Measurements from ENCODE around the gene UNC13D.
A peak's percentile ranks its signal among the peaks of the same experiment; 100 is the strongest.

The UNC13D gene

GRCh38 chr17:75832652-75833400 lies 11.4 kb downstream of the UNC13D start:
- no peak for DNase-seq

- no peak for DNase-seq
Observed at GRCh38 chr17:75832164-75832651, 12.0 kb downstream of the UNC13D start.

- no peak for DNase-seq
Observed at GRCh38 chr17:75831032-75831571, 13.1 kb downstream of the UNC13D start.

- no peak for DNase-seq
Observed at GRCh38 chr17:75830164-75831031, 13.8 kb downstream of the UNC13D start.

GRCh38 chr17:75829747-75830146 lies 14.5 kb downstream of the UNC13D start:
- DNase-seq: no peak

- no peak for DNase-seq
Observed at GRCh38 chr17:75828741-75829140, 15.5 kb downstream of the UNC13D start.

GRCh38 chr17:75828076-75828400 lies 16.2 kb downstream of the UNC13D start:
- DNase-seq: no peak

- peak; percentile 59 for DNase-seq
Observed at GRCh38 chr17:75827308-75828075, 16.7 kb downstream of the UNC13D start.

GRCh38 chr17:75826561-75827307 lies 17.5 kb downstream of the UNC13D start:
- no peak for DNase-seq

GRCh38 chr17:75825748-75826370 lies 18.3 kb downstream of the UNC13D start:
- no peak for DNase-seq

GRCh38 chr17:75825149-75825552 lies 19.1 kb downstream of the UNC13D start:
- DNase-seq: no peak

GRCh38 chr17:75824666-75825065 lies 19.5 kb downstream of the UNC13D start:
- no peak for DNase-seq

- DNase-seq: no peak
Observed at GRCh38 chr17:75824050-75824552, 20.1 kb downstream of the UNC13D start.

- DNase-seq: no peak
Observed at GRCh38 chr17:75823257-75824041, 20.8 kb downstream of the UNC13D start.

GRCh38 chr17:75822800-75823166 lies 21.4 kb downstream of the UNC13D start:
- no peak for DNase-seq

GRCh38 chr17:75822119-75822799 lies 21.9 kb downstream of the UNC13D start:
- peak; percentile 83 for DNase-seq

- no peak for DNase-seq
Observed at GRCh38 chr17:75821552-75821951, 22.7 kb downstream of the UNC13D start.

GRCh38 chr17:75820094-75821080 lies 23.8 kb downstream of the UNC13D start:
- no peak for DNase-seq

GRCh38 chr17:75819678-75820077 lies 24.5 kb downstream of the UNC13D start:
- DNase-seq: no peak

Measured in NCI-H1105 treated with DMSO at 0.1 percent for 48 hours (cell line).